Activated T-cell treated with anti-CD3 and anti-CD28 coated beads, Interleukin-2, amount 50 U/mL, for 1 hour (primary cell): Measurements from ENCODE around the gene ENAH.
A peak's percentile ranks its signal among the peaks of the same experiment; 100 is the strongest.
"Not testable (repeated sequence)": the region's sequence is repeated elsewhere in the genome, so short reads cannot be mapped to it uniquely, and the experiment has no call there.

Experiments
- DNase-seq: peaks from one replicate; pipeline ENCODE4 v3.0.0-alpha.2; 2020

ENAH gene

GRCh38 chr1:225652729-225653462, at the start of gene ENAH:
TSS of gene ENAH (minus strand) at chr1:225653123. CDS start at chr1:225652690, 433 bp downstream.
- DNase-seq, result peak; percentile 53

- no peak for DNase-seq
These were observed 48.1 kb upstream of the ENAH start for GRCh38 chr1:225700889-225701465.

- DNase-seq, result no peak
These were observed 47.4 kb upstream of the ENAH start for GRCh38 chr1:225700164-225700821.

GRCh38 chr1:225699336-225699735, 46.4 kb upstream of the ENAH start:
- DNase-seq, result no peak

GRCh38 chr1:225698194-225698593, 45.3 kb upstream of the ENAH start:
- not testable (repeated sequence) for DNase-seq

GRCh38 chr1:225697428-225697827, 44.5 kb upstream of the ENAH start:
- DNase-seq, result no peak

GRCh38 chr1:225695578-225696337, 42.8 kb upstream of the ENAH start:
- no peak for DNase-seq

GRCh38 chr1:225694151-225694603, 41.3 kb upstream of the ENAH start:
- DNase-seq, result no peak

GRCh38 chr1:225693697-225694096, 40.8 kb upstream of the ENAH start:
- DNase-seq, result not testable (repeated sequence)

GRCh38 chr1:225693085-225693696, 40.3 kb upstream of the ENAH start:
- no peak for DNase-seq

- no peak for DNase-seq
These were observed 39.6 kb upstream of the ENAH start for GRCh38 chr1:225692517-225692879.

GRCh38 chr1:225691861-225692516, 39.1 kb upstream of the ENAH start:
- no peak for DNase-seq

- DNase-seq, result no peak
These were observed 38.5 kb upstream of the ENAH start for GRCh38 chr1:225691377-225691776.

- no peak for DNase-seq
These were observed 37.0 kb upstream of the ENAH start for GRCh38 chr1:225689882-225690459.

- DNase-seq, result no peak
These were observed 35.4 kb upstream of the ENAH start for GRCh38 chr1:225688345-225688744.

- no peak for DNase-seq
These were observed 32.7 kb upstream of the ENAH start for GRCh38 chr1:225685476-225686176.

GRCh38 chr1:225684741-225685140, 31.8 kb upstream of the ENAH start:
- no peak for DNase-seq

- no peak for DNase-seq
These were observed 28.3 kb upstream of the ENAH start for GRCh38 chr1:225681231-225681630.

- DNase-seq, result no peak
These were observed 25.6 kb upstream of the ENAH start for GRCh38 chr1:225678545-225678944.

GRCh38 chr1:225677350-225678124, 24.6 kb upstream of the ENAH start:
- DNase-seq, result no peak
